ENCODE data around the gene VWA1. TPM values are rescaled to one million over a fixed set of nuclear protein-coding genes. Genes with fewer than 3 reads are reported as not detected.

The VWA1 gene
- total and polyA plus RNA-seq, 2 of the 4 experiments (the other 2 are of a cell fraction), result 1.1 to 6.1 TPM

- no peaks in the 10 kb centered on the region for H3K79me1 ChIP-seq (ENCODE audit: low read depth in 1 of 2, low read length in 2 of 2)
- in situ Hi-C loops (cut with MboI; ENCODE audit: low sequenced_read_pairs), result no loop called here
- TF ChIP-seq CTCF (conservative IDR thresholded peaks at IDR 0.05; ENCODE audit: low read depth, low read length), result no peak
- no peak for TF ChIP-seq RCOR1 (IDR thresholded peaks at IDR 0.05; ENCODE audit: insufficient replicate concordance, low read length)
- TF ChIP-seq CEBPB (IDR thresholded peaks at IDR 0.05; ENCODE audit: low read depth, low read length), result no peak
- no peak for TF ChIP-seq BHLHE40 (IDR thresholded peaks at IDR 0.05; ENCODE audit: low read depth, low read length)
- TF ChIP-seq FOS (IDR thresholded peaks at IDR 0.05; ENCODE audit: low read depth, low read length), result no peak
- no peak for TF ChIP-seq SMC3 (IDR thresholded peaks at IDR 0.05; ENCODE audit: low read depth, low read length)
- TF ChIP-seq CHD1 (IDR thresholded peaks at IDR 0.05; ENCODE audit: low read depth, low read length), result no peak
- TF ChIP-seq, protein P1, sequence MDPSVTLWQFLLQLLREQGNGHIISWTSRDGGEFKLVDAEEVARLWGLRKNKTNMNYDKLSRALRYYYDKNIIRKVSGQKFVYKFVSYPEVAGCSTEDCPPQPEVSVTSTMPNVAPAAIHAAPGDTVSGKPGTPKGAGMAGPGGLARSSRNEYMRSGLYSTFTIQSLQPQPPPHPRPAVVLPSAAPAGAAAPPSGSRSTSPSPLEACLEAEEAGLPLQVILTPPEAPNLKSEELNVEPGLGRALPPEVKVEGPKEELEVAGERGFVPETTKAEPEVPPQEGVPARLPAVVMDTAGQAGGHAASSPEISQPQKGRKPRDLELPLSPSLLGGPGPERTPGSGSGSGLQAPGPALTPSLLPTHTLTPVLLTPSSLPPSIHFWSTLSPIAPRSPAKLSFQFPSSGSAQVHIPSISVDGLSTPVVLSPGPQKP (IDR thresholded peaks at IDR 0.05; ENCODE audit: borderline replicate concordance, low read depth, low read length), result no peak
- peak overlapping the region; percentile 33 for H2AFZ ChIP-seq (replicated peaks; ENCODE audit: low read length, poor library complexity)
- H3K36me3 ChIP-seq (ENCODE audit: control insufficient read depth, insufficient read depth, low read length), result no peaks in the 10 kb centered on the region
- H4K8ac ChIP-seq (ENCODE audit: low read depth in 2 of 2, low read length in 2 of 2), result no peak overlapping the region
- ATAC-seq (ENCODE audit: low read depth) (no peak), DNase-seq (no peak)
- H3K4me3 ChIP-seq (ENCODE audit: insufficient read depth, low read depth, low read length), result no peak overlapping the region
- H2BK120ac ChIP-seq (ENCODE audit: low read depth, low read length), result no peak overlapping the region
- dilution Hi-C loops (cut with HindIII; ENCODE audit: low sequenced_read_pairs, unreplicated experiment), result no loop called here
- POLR2A ChIA-PET (ENCODE audit: unreplicated experiment), result no interaction called here
- H3K14ac ChIP-seq (replicated peaks; ENCODE audit: low read depth, low read length), result no peak overlapping the region
- no peaks in the 10 kb centered on the region for H3K9me1 ChIP-seq (ENCODE audit: insufficient read depth, low read length)
- no peak overlapping the region for H3K18ac ChIP-seq (ENCODE audit: low read depth, low read length)
- 86% methylated on average over 9 of the region's 26 CpGs; no CpG with 5 or more reads in 1 of the 2 experiments for WGBS, 2 experiments (ENCODE audit: extremely low coverage in 2 of 2, insufficient read length in 1 of 2)
- no peak overlapping the region for H3K27ac ChIP-seq (ENCODE audit: insufficient read depth, low read length)
- intact Hi-C loops (cut with micrococcal nuclease), result no loop called here
- no peaks in the 10 kb centered on the region for H3K9me3 ChIP-seq (ENCODE audit: control insufficient read depth, insufficient read depth, low read length)
- H4K91ac ChIP-seq (ENCODE audit: insufficient read depth, low read depth, low read length), result no peak overlapping the region
- no peaks in the 10 kb centered on the region for H4K20me1 ChIP-seq (ENCODE audit: insufficient read depth, low read length)
- H3K4me1 ChIP-seq (ENCODE audit: control insufficient read depth, insufficient read depth, low read length), result no peaks in the 10 kb centered on the region
- H2BK5ac ChIP-seq (ENCODE audit: low read depth, low read length, poor library complexity, severe bottlenecking), result no peak overlapping the region
- no peak overlapping the region for H2AK9ac ChIP-seq (replicated peaks; ENCODE audit: low read depth, low read length, poor library complexity)
- H3K4me2 ChIP-seq (ENCODE audit: low read depth, low read length), result no peak overlapping the region
- CTCF ChIA-PET, result no interaction called here
- H3K4ac ChIP-seq (ENCODE audit: low read depth, low read length), result no peak overlapping the region
- no peak overlapping the region for H4K5ac ChIP-seq (ENCODE audit: low read depth, low read length)
- no peak overlapping the region for H2BK15ac ChIP-seq (ENCODE audit: low read depth, low read length)
- no peaks in the 10 kb centered on the region for H3K27me3 ChIP-seq (ENCODE audit: control insufficient read depth, insufficient read depth, low read length)
- no peak overlapping the region for H3K9ac ChIP-seq (ENCODE audit: low read depth, low read length)
- no peak overlapping the region for H3K23ac ChIP-seq (ENCODE audit: low read depth, low read length)
- no peak overlapping the region for H3K56ac ChIP-seq (ENCODE audit: extremely low read depth, insufficient read depth, low read length)
- H2AK5ac ChIP-seq (ENCODE audit: low read depth, low read length), result no peak overlapping the region
- no TSS peak for BruUV-seq (replicated peaks)
- H2BK20ac ChIP-seq (ENCODE audit: low read depth, low read length), result no peak overlapping the region
Measured at GRCh38 chr1:1462318-1462966, 27.0 kb downstream of the VWA1 start.

Data from IMR-90 (cell line).